Fibroblast of mammary gland (primary cell): ENCODE measurements around the gene NCLN.
"Not testable (repeated sequence)": the region's sequence is repeated elsewhere in the genome, so short reads cannot be mapped to it uniquely, and the experiment has no call there.

Experiments
- DNase-seq: peaks from one replicate; pipeline ENCODE4 v3.0.0-alpha.2; 2010; ENCODE audit warnings: low read depth
- H3K4me3 ChIP-seq: 2 replicates; pipeline ENCODE4 v1.5.1; 2011; ENCODE audit warnings: low read depth, mild to moderate bottlenecking, low read length, moderate library complexity; ENCODE audit not compliant: control insufficient read depth
- TF ChIP-seq, protein P1 (sequence below): conservative IDR thresholded peaks from 2 replicates; pipeline ENCODE4 v1.5.1; 2011; ENCODE audit warnings: low read depth, low read length, inconsistent platforms; ENCODE audit not compliant: control insufficient read depth, insufficient read depth

Gene NCLN

DNA sequence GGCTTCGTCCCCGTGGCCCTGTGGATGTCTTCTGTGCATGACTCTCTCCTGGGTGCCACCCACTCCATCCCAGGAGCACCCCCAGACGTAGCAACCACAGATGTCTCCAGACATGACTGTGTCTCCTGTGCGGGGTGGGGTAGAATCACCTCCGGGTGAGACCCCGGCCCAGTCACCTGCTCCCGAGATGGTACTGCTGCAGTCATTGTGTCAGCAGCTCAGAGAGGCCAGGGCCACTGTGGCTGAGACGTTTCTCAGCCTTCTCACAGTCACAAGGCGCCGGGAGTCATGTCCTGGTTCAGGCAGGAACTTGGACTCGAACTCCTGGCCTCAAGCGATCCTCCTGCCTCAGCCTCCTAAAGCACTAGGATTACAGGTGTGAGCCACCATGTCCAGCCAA is 16.6 kb downstream of the NCLN start:
- TF ChIP-seq, protein P1, sequence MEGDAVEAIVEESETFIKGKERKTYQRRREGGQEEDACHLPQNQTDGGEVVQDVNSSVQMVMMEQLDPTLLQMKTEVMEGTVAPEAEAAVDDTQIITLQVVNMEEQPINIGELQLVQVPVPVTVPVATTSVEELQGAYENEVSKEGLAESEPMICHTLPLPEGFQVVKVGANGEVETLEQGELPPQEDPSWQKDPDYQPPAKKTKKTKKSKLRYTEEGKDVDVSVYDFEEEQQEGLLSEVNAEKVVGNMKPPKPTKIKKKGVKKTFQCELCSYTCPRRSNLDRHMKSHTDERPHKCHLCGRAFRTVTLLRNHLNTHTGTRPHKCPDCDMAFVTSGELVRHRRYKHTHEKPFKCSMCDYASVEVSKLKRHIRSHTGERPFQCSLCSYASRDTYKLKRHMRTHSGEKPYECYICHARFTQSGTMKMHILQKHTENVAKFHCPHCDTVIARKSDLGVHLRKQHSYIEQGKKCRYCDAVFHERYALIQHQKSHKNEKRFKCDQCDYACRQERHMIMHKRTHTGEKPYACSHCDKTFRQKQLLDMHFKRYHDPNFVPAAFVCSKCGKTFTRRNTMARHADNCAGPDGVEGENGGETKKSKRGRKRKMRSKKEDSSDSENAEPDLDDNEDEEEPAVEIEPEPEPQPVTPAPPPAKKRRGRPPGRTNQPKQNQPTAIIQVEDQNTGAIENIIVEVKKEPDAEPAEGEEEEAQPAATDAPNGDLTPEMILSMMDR, result no peak
- no peak for DNase-seq
- H3K4me3 ChIP-seq, result no peak overlapping the region

DNA sequence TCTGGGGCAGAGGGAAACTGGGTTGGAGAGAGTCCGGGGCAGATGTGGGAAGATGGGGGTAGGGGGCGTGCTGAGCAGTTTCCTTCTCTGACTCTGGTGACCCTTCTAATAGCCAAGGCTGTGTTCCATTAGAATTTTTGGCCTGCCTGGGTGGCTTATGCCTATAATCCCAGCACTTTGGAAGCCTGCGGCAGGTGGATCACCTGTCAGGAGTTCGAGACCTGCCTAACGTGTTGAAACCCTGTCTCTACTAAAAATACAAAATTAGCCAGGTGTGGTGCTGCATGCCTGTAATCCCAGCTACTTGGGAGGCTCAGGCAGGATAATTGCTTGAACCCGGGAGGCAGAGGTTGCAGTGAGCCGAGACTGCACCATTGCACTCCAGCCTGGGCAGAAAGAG is 17.2 kb downstream of the NCLN start:
- H3K4me3 ChIP-seq, DNase-seq: not testable (repeated sequence)

GRCh38 chr19:3203805-3204645 is 18.3 kb downstream of the NCLN start:
- no peak for DNase-seq
- TF ChIP-seq, protein P1, result no peak

GRCh38 chr19:3204646-3205275 is 19.0 kb downstream of the NCLN start:
- no peak overlapping the region for H3K4me3 ChIP-seq

More at GRCh38 chr19:3203805-3204645, 18.3 kb downstream of the NCLN start:
- no peak overlapping the region for H3K4me3 ChIP-seq

GRCh38 chr19:3206216-3206953 is 20.7 kb downstream of the NCLN start:
- TF ChIP-seq, protein P1, result no peak

More at GRCh38 chr19:3204646-3205275, 19.0 kb downstream of the NCLN start:
- TF ChIP-seq, protein P1, result no peak
- DNase-seq, result no peak

DNA sequence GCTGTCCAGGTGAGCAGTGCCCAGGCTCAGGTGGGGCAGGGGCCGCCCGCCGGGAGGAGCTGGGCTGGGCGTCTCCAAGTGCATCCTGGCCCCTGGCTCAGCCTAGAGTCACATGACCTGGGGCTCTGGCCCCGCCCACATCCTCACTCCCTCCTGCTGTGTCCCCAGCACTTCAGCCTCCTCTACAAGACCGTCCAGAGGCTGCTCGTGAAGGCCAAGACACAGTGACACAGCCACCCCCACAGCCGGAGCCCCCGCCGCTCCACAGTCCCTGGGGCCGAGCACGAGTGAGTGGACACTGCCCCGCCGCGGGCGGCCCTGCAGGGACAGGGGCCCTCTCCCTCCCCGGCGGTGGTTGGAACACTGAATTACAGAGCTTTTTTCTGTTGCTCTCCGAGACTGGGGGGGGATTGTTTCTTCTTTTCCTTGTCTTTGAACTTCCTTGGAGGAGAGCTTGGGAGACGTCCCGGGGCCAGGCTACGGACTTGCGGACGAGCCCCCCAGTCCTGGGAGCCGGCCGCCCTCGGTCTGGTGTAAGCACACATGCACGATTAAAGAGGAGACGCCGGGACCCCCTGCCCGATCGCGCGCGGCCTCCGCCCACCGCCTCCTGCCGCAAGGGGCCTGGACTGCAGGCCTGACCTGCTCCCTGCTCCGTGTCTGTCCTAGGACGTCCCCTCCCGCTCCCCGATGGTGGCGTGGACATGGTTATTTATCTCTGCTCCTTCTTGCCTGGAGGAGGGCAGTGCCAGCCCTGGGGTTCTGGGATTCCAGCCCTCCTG is 21.9 kb downstream of the NCLN start:
- TF ChIP-seq, protein P1, result no peak
- DNase-seq, result no peak
- no peak overlapping the region for H3K4me3 ChIP-seq

More at GRCh38 chr19:3206216-3206953, 20.7 kb downstream of the NCLN start:
- no peak overlapping the region for H3K4me3 ChIP-seq
- no peak for DNase-seq
